ENCODE measurements around the gene ZIC1.

Gene ZIC1

DNA sequence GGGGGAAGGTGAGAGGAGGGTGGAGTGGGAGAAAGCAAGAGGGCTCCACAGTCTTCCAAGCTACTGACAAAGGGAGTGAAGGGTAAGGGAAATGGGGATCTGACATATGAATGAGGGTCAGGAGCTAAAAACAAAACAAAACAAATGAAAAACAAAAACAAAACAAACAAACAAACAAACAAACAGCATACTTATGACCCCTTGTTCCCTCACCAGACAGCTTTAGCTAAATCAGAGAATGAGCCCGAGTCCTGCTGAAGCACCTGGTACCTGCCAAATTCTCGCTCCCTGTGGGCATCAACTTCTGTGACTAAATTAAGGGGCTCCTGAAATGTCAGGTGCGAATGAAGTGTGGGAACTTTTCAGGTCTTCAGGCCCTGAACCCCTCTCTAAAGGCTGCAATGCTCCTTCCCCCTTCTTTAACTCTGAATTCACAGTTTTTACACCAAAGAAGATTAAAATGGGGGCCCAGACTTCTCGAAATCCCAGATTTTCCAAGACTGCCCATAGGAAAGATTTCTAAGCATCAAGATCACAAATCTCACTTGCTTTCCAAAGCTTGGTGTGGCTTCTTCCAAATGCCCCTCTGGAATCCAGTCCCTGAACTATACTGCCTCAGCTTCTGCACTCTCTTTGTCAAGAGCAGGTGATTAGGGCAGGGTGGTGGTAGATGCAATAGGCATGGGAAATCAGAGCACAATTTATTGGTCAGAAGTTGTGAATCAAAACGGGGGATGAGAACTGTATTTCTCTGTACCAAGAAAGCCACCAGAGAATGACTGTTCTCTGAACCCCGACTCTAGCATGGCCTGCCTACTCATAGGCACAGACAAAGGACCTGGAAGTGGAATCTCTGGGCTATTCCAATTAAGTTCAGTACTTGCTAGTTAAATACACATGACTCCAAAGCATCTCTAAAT is 43.7 kb upstream of the ZIC1 start:
- no peak overlapping the region for H3K4me3 ChIP-seq (ENCODE audit: control insufficient read depth, low read depth, low read length)
- TF ChIP-seq, protein P1, sequence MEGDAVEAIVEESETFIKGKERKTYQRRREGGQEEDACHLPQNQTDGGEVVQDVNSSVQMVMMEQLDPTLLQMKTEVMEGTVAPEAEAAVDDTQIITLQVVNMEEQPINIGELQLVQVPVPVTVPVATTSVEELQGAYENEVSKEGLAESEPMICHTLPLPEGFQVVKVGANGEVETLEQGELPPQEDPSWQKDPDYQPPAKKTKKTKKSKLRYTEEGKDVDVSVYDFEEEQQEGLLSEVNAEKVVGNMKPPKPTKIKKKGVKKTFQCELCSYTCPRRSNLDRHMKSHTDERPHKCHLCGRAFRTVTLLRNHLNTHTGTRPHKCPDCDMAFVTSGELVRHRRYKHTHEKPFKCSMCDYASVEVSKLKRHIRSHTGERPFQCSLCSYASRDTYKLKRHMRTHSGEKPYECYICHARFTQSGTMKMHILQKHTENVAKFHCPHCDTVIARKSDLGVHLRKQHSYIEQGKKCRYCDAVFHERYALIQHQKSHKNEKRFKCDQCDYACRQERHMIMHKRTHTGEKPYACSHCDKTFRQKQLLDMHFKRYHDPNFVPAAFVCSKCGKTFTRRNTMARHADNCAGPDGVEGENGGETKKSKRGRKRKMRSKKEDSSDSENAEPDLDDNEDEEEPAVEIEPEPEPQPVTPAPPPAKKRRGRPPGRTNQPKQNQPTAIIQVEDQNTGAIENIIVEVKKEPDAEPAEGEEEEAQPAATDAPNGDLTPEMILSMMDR (conservative IDR thresholded peaks at IDR 0.05; ENCODE audit: control insufficient read depth, insufficient read depth, low read depth, low read length) = no peak
- DNase-seq (ENCODE audit: low read depth) = no peak

DNA sequence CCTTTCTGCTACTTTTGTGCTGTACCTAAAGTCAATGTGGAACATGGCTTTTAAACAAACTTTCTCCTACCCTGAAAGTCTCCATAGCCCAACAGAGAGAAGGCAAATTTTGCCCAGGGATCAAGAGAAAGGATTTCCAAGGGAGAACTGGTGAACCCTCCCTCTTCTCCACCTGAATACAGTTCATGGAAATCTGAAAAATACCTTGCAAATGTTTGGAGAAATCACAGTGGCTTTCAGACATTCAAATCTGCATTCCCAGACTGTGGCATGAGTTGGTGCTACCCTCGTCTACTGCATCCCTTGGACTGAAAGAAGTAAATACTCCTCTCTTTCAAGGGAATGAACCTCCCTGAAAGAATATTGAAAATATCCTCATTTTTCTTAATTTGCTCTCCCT is 41.5 kb upstream of the ZIC1 start:
- TF ChIP-seq, protein P1 (conservative IDR thresholded peaks at IDR 0.05; ENCODE audit: control insufficient read depth, insufficient read depth, low read depth, low read length) = no peak
- H3K4me3 ChIP-seq (ENCODE audit: control insufficient read depth, low read depth, low read length) = no peak overlapping the region
- no peak for DNase-seq (ENCODE audit: low read depth)

DNA sequence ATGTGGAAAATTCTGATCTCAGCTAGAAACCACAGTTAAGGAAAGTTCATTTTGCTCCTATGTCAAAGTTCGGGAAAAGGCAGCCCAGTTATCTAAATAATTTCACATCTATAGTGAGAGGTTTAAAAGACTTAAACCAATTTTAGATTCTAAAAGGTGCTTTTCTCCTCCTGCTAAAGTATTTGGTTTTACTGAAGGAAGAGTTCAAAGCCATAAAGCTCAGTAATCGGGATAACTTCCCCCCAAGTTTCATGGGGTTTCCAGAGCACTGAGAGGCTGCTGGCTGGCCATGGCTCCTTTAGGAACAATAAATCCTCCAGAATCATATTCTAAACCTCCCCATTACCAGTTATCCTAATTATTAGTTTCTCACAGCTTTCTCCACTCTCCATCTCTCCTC is 41.0 kb upstream of the ZIC1 start:
- DNase-seq (ENCODE audit: low read depth) = no peak
- TF ChIP-seq, protein P1 (conservative IDR thresholded peaks at IDR 0.05; ENCODE audit: control insufficient read depth, insufficient read depth, low read depth, low read length) = no peak
- H3K4me3 ChIP-seq (ENCODE audit: control insufficient read depth, low read depth, low read length) = no peak overlapping the region

DNA sequence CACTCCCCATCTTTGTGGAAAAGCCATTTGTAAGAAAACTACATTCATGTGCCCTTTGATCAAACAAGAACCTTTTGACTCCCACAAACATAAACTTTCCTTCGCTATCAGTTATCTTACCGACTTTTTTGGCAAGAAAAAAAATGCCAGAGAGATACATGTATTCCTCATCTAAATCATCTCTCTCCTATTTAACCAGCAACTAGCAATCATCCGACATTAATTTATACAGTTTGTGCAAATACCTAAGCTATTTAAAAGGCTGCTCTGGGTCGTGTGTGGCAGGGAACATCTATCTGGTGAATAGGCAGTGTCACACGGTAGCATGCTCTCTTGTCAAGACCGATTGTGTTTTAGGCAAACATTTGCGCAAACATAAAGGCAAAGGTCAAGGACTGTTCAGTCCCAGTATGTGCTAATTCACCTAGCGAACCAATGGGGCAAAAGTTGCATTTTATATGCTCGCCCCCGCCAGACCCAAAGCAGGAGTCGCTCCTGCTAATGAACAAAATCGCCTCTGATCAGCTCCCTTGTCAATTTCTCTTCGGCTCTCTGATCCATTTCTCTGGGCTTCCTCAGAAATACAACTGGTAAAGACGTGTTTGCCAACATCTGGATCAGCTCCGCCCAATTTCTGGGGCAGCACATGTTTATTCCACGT is 40.5 kb upstream of the ZIC1 start:
- DNase-seq (ENCODE audit: low read depth) = no peak
- TF ChIP-seq, protein P1 (conservative IDR thresholded peaks at IDR 0.05; ENCODE audit: control insufficient read depth, insufficient read depth, low read depth, low read length) = no peak
- H3K4me3 ChIP-seq (ENCODE audit: control insufficient read depth, low read depth, low read length) = no peak overlapping the region

DNA sequence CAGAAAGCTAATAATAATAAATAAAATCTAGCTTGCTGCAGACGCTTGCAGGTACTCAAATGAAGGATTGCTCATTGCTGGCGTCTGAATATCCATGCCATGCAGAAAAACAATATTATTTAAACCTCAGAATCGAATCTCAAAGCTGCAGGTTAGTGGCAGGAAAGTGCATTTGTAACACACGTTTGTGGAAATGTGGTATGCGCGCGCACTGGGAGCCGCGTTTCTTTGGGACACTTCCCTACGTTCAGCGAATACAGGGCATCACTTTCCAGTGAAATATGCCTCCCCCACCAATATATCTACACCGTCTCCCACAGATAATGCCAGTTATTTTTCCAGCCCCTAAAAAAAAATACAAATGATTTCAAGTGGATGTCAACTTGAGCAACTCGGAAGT is 39.9 kb upstream of the ZIC1 start:
- TF ChIP-seq, protein P1 (conservative IDR thresholded peaks at IDR 0.05; ENCODE audit: control insufficient read depth, insufficient read depth, low read depth, low read length) = no peak
- DNase-seq (ENCODE audit: low read depth) = no peak
- H3K4me3 ChIP-seq (ENCODE audit: control insufficient read depth, low read depth, low read length) = no peak overlapping the region

DNA sequence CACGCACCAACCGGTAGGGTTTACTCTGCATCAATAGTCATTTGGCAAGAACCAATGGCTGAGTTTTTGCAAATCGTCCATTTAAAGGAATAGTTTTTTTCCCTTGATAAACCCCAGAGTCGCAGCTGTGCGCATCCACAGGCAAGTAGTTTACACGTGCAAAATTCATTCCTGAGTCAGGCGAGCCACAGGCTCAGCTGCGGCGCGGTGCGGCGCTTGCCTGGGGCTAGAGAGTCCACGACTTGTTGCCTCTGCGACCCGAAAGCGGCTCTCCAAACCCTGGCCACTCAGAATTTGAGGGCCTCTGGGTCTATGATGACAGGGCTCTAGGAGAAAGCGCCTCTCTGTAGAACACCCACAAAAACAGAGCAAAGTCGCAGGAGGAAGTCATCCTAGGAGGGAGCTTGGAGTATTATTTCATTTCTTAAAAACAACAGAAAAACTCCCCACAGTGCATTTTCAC is 39.5 kb upstream of the ZIC1 start:
- TF ChIP-seq, protein P1 (conservative IDR thresholded peaks at IDR 0.05; ENCODE audit: control insufficient read depth, insufficient read depth, low read depth, low read length) = no peak
- H3K4me3 ChIP-seq (ENCODE audit: control insufficient read depth, low read depth, low read length) = no peak overlapping the region
- no peak for DNase-seq (ENCODE audit: low read depth)

Data from fibroblast of mammary gland (primary cell).